HepG2 (cell line): Measurements from ENCODE around the gene DHRS1. TPM values are rescaled to one million over a fixed set of nuclear protein-coding genes. Genes with fewer than 3 reads are reported as not detected.

Experiments used
- ARID5B ChIP-seq: IDR thresholded peaks from 2 replicates; pipeline ENCODE4 v1.4.0; 2020; ENCODE audit warnings: mild to moderate bottlenecking, missing genetic modification reagents
- ATF4 ChIP-seq, 2 experiments: fragments of 450-650 bp in 1 of 2; sonication (generic) in 1 of 2; formaldehyde crosslinking; IDR thresholded peaks; 2 replicates each; pipeline versions ENCODE4 v1.5.0 to v1.8.0; 2020 to 2022; ENCODE audit warnings: mild to moderate bottlenecking in 1 of 2, missing genetic modification reagents in 1 of 2
- ATF6 ChIP-seq: sonication (generic); formaldehyde crosslinking; conservative IDR thresholded peaks from 2 replicates; pipeline ENCODE4 v1.4.0; 2020; ENCODE audit warnings: missing genetic modification reagents
- DNMT1 ChIP-seq: sonication (generic); formaldehyde crosslinking; IDR thresholded peaks from 2 replicates; pipeline ENCODE4 v1.5.1; 2020; ENCODE audit warnings: mild to moderate bottlenecking, missing genetic modification reagents
- ESRRA ChIP-seq: sonication (generic); formaldehyde crosslinking; IDR thresholded peaks from 2 replicates; pipeline ENCODE4 v1.5.1; 2020; ENCODE audit warnings: mild to moderate bottlenecking, low read depth, missing genetic modification reagents
- GFI1 ChIP-seq: sonication (generic); formaldehyde crosslinking; IDR thresholded peaks from 2 replicates; pipeline ENCODE4 v1.5.0; 2020; ENCODE audit warnings: missing genetic modification reagents, mild to moderate bottlenecking, borderline replicate concordance
- GTF3A ChIP-seq: sonication (generic); formaldehyde crosslinking; conservative IDR thresholded peaks from 2 replicates; pipeline ENCODE4 v1.4.0; 2020; ENCODE audit warnings: mild to moderate bottlenecking, missing genetic modification reagents
- KDM5B ChIP-seq: sonication (generic); formaldehyde crosslinking; IDR thresholded peaks from 2 replicates; pipeline ENCODE4 v1.4.0; 2020; ENCODE audit warnings: missing genetic modification reagents, mild to moderate bottlenecking, borderline replicate concordance
- MLLT10 ChIP-seq: sonication (generic); formaldehyde crosslinking; IDR thresholded peaks from 2 replicates; pipeline ENCODE4 v1.4.0; 2020; ENCODE audit warnings: missing genetic modification reagents
- MTA1 ChIP-seq: sonication (generic); formaldehyde crosslinking; IDR thresholded peaks from 2 replicates; pipeline ENCODE4 v1.4.0; 2020; ENCODE audit warnings: missing genetic modification reagents, mild to moderate bottlenecking, borderline replicate concordance
- NR2F2 ChIP-seq: IDR thresholded peaks from 2 replicates; pipeline ENCODE4 v1.6.1; 2012; ENCODE audit warnings: low read depth, inconsistent platforms, borderline replicate concordance
- PBX3 ChIP-seq: sonication (generic); formaldehyde crosslinking; IDR thresholded peaks from 2 replicates; pipeline ENCODE4 v1.8.1; 2023; ENCODE audit warnings: missing genetic modification reagents, inconsistent platforms, borderline replicate concordance
- POGZ ChIP-seq: sonication (generic); formaldehyde crosslinking; IDR thresholded peaks from 2 replicates; pipeline ENCODE4 v1.4.0; 2020; ENCODE audit warnings: mild to moderate bottlenecking, missing genetic modification reagents
- SP1 ChIP-seq, 2 experiments: fragments of 450-650 bp in 1 of 2; sonication (generic) in 1 of 2; formaldehyde crosslinking in 1 of 2; IDR thresholded peaks; 2 replicates each; pipeline versions ENCODE4 v1.4.0 to v1.6.1; 2016 to 2020; ENCODE audit warnings: missing genetic modification reagents in 1 of 2
- ZNF354B ChIP-seq: sonication (generic); formaldehyde crosslinking; IDR thresholded peaks from 2 replicates; pipeline ENCODE4 v1.8.0; 2022; ENCODE audit warnings: mild to moderate bottlenecking, missing genetic modification reagents
- ZNF383 ChIP-seq: sonication (generic); formaldehyde crosslinking; IDR thresholded peaks from 2 replicates; pipeline ENCODE4 v1.4.0; 2020; ENCODE audit warnings: missing genetic modification reagents, mild to moderate bottlenecking, borderline replicate concordance
- ZNF549 ChIP-seq: sonication (generic); formaldehyde crosslinking; IDR thresholded peaks from 2 replicates; pipeline ENCODE4 v1.5.0; 2020; ENCODE audit warnings: missing genetic modification reagents
- ZNF703 ChIP-seq: sonication (generic); formaldehyde crosslinking; IDR thresholded peaks from 2 replicates; pipeline ENCODE4 v1.5.1; 2020; ENCODE audit warnings: missing genetic modification reagents, mild to moderate bottlenecking, moderate library complexity, borderline replicate concordance
- ZSCAN5A ChIP-seq: sonication (generic); formaldehyde crosslinking; IDR thresholded peaks from 2 replicates; pipeline ENCODE4 v1.8.0; 2022; ENCODE audit warnings: mild to moderate bottlenecking, missing genetic modification reagents, borderline replicate concordance
- polyA plus RNA-seq, 8 experiments: library from polyadenylated mRNA; depleted of rRNA in 3 of 8; stranded (reverse) in 7 of 8; unstranded in 1 of 8; fragments of >200 nt; fragmentation: Illumina TruSeq in 4 of 8; extraction: Trizol in 4 of 8; gene quantifications; 2 replicates each; pipeline versions ENCODE4 v1.2.1 to v1.2.3, GENCODE V29; 2011 to 2016; ENCODE audit warnings: low read depth in 4 of 8, missing spikeins in 1 of 8, mixed read lengths in 1 of 8; ENCODE audit not compliant: insufficient read depth in 1 of 8
- total RNA-seq, 5 experiments: library from RNA; depleted of rRNA; stranded (reverse); fragments of >200 nt; fragmentation: Illumina TruSeq; extraction: Trizol; gene quantifications; 2 replicates each; pipeline ENCODE4 v1.2.3, GENCODE V29; 2016; ENCODE audit warnings: low read depth in 1 of 5

DHRS1 gene
- total and polyA plus RNA-seq, 2 of the 13 experiments (the other 11 are each of a cell fraction or from before 2014, with no cell fraction given) = 49.8 to 60.8 TPM

- TF ChIP-seq ZSCAN5A (peak; percentile 89; the same call in 1 of the 2 replicates), SP1 (IDR thresholded peaks at IDR 0.05) (no peak), SP1 (CRISPR knock-in tag; IDR thresholded peaks at IDR 0.05) (no peak), ATF4 (CRISPR knock-in tag; IDR thresholded peaks at IDR 0.05) (no peak), MTA1 (no peak), GTF3A (CRISPR knock-in tag) (peak; percentile 34; the same call in 1 of the 2 replicates), GFI1 (no peak), ATF6 (CRISPR knock-in tag) (no peak), ZNF549 (CRISPR knock-in tag) (no peak), POGZ (no peak), ZNF383 (CRISPR knock-in tag) (no peak), ZNF703 (CRISPR knock-in tag) (no peak), KDM5B (0 out of 2 replicates have a peak, but pooled peaks have one; percentile 16), NR2F2 (no peak), PBX3 (CRISPR knock-in tag) (no peak), ESRRA (CRISPR knock-in tag) (no peak), ARID5B (CRISPR knock-in tag) (no peak), ZNF354B (CRISPR knock-in tag) (peak; percentile 95), MLLT10 (no peak), DNMT1 (0 out of 2 replicates have a peak, but pooled peaks have one; percentile 11)
These were observed 9.0 kb upstream of the DHRS1 start (continued) for GRCh38 chr14:24308342-24309124.
